GM23338 (cell line): Measurements from ENCODE around the gene KIF4A. TPM values are rescaled to one million over a fixed set of nuclear protein-coding genes. Genes with fewer than 3 reads are reported as not detected.

Experiments used
- ATAC-seq: fragments of 200-7000 bp; cut with Tn5 transposase; 3 replicates; pipeline ENCODE4 v1.9.1; 2020
- DNase-seq: peaks from one replicate; pipeline ENCODE4 v3.0.0-alpha.2; 2015; ENCODE audit warnings: low spot score
- H2AFZ ChIP-seq: fragments of 200-600 bp; sonication (generic); 2 replicates; pipeline ENCODE4 v1.8.0; 2016; ENCODE audit warnings: antibody characterized with exemption, mild to moderate bottlenecking, moderate library complexity
- H3F3A ChIP-seq: fragments of 200-600 bp; sonication (generic); replicated peaks from 2 replicates; pipeline ENCODE4 v1.8.0; 2017; ENCODE audit warnings: antibody characterized with exemption, mixed run types, low read depth
- H3K27ac ChIP-seq: fragments of 200-600 bp; sonication (generic); 2 replicates; pipeline ENCODE4 v1.6.1; 2016; ENCODE audit warnings: low read depth
- H3K27me3 ChIP-seq: fragments of 200-600 bp; sonication (generic); 2 replicates; pipeline ENCODE4 v1.8.0; 2016; ENCODE audit warnings: mild to moderate bottlenecking, mixed run types, moderate library complexity; ENCODE audit not compliant: insufficient read depth
- H3K36me3 ChIP-seq: fragments of 200-600 bp; sonication (generic); 2 replicates; pipeline ENCODE4 v1.8.0; 2016; ENCODE audit warnings: mild to moderate bottlenecking; ENCODE audit not compliant: insufficient read depth
- H3K4me1 ChIP-seq: fragments of 200-600 bp; sonication (generic); 2 replicates; pipeline ENCODE4 v1.8.0; 2016; ENCODE audit warnings: mild to moderate bottlenecking, moderate library complexity; ENCODE audit not compliant: insufficient read depth
- H3K4me2 ChIP-seq: fragments of 200-600 bp; sonication (generic); 2 replicates; pipeline ENCODE4 v1.7.1; 2017; ENCODE audit warnings: mixed run types
- H3K4me3 ChIP-seq: fragments of 200-600 bp; sonication (generic); 2 replicates; pipeline ENCODE4 v1.6.1; 2016; ENCODE audit warnings: mixed run types
- H3K79me2 ChIP-seq: fragments of 200-600 bp; sonication (generic); replicated peaks from 2 replicates; pipeline ENCODE4 v1.8.0; 2017; ENCODE audit warnings: mild to moderate bottlenecking; ENCODE audit not compliant: insufficient read depth
- H3K9me2 ChIP-seq: fragments of 200-600 bp; sonication (generic); 2 replicates; pipeline ENCODE4 v1.8.0; 2017; ENCODE audit not compliant: insufficient read depth
- H4K20me1 ChIP-seq: fragments of 200-600 bp; sonication (generic); replicated peaks from 2 replicates; pipeline ENCODE4 v1.8.0; 2017; ENCODE audit warnings: mild to moderate bottlenecking; ENCODE audit not compliant: insufficient read depth
- H3K27ac Mint-ChIP-seq: 2 replicates; pipeline ENCODE4 v1.8.0; 2020; ENCODE audit warnings: inconsistent platforms, mild to moderate bottlenecking, moderate library complexity, mixed read lengths
- H3K27me3 Mint-ChIP-seq: 3 replicates; pipeline ENCODE4 v1.8.0; 2022; ENCODE audit warnings: low read depth, mild to moderate bottlenecking, moderate library complexity, mixed read lengths, inconsistent platforms; ENCODE audit not compliant: insufficient read depth, poor library complexity
- H3K36me3 Mint-ChIP-seq: 3 replicates; pipeline ENCODE4 v1.8.0; 2021; ENCODE audit warnings: low read depth, mild to moderate bottlenecking, inconsistent platforms, moderate library complexity, mixed read lengths
- H3K4me1 Mint-ChIP-seq: 3 replicates; pipeline ENCODE4 v1.8.0; 2020; ENCODE audit warnings: mild to moderate bottlenecking, inconsistent platforms, mixed read lengths
- H3K4me3 Mint-ChIP-seq: 3 replicates; pipeline ENCODE4 v1.8.0; 2021; ENCODE audit warnings: moderate library complexity, mild to moderate bottlenecking, inconsistent platforms, mixed read lengths
- H3K9me3 Mint-ChIP-seq: 3 replicates; pipeline ENCODE4 v1.8.0; 2020; ENCODE audit warnings: moderate library complexity, mild to moderate bottlenecking, inconsistent platforms, mixed read lengths
- CREB1 ChIP-seq: fragments of 250-450 bp; sonication (Bioruptor Pico); IDR thresholded peaks from 2 replicates; pipeline ENCODE4 v1.5.0; 2020; ENCODE audit warnings: low read depth, mild to moderate bottlenecking, moderate library complexity
- CTCF ChIP-seq, 2 experiments: fragments of 200-600 bp in 1 of 2; sonication (generic) in 1 of 2; conservative IDR thresholded peaks; 2 replicates each; pipeline versions ENCODE4 v1.5.1 to v1.6.1; 2016 to 2017; ENCODE audit warnings: antibody characterized with exemption in 2 of 2, low read depth in 2 of 2, mild to moderate bottlenecking in 2 of 2, moderate library complexity in 1 of 2
- ETS1 ChIP-seq: IDR thresholded peaks from 2 replicates; pipeline ENCODE4 v1.6.1; 2016; ENCODE audit warnings: antibody characterized with exemption
- EZH2 ChIP-seq: fragments of 200-600 bp; sonication (generic); IDR thresholded peaks from one replicate; pipeline ENCODE4 v1.8.0; 2017; ENCODE audit warnings: antibody characterized with exemption, mild to moderate bottlenecking, low read depth; ENCODE audit not compliant: unreplicated experiment
- EZH2phosphoT487 ChIP-seq: fragments of 200-600 bp; sonication (generic); IDR thresholded peaks from one replicate; pipeline ENCODE4 v1.8.1; 2018; ENCODE audit warnings: antibody characterized with exemption; ENCODE audit not compliant: unreplicated experiment
- JUNB ChIP-seq: IDR thresholded peaks from one replicate; pipeline ENCODE4 v1.6.1; 2016; ENCODE audit warnings: antibody characterized with exemption; ENCODE audit not compliant: unreplicated experiment
- NANOG ChIP-seq: IDR thresholded peaks from 2 replicates; pipeline ENCODE4 v1.6.1; 2016; ENCODE audit warnings: antibody characterized with exemption, borderline replicate concordance
- POLR2AphosphoS5 ChIP-seq: IDR thresholded peaks from 2 replicates; pipeline ENCODE4 v1.6.1; 2016; ENCODE audit warnings: antibody characterized with exemption, low read depth
- REST ChIP-seq: IDR thresholded peaks from one replicate; pipeline ENCODE4 v1.6.1; 2018; ENCODE audit warnings: antibody characterized with exemption; ENCODE audit not compliant: unreplicated experiment
- STAT1 ChIP-seq: IDR thresholded peaks from one replicate; pipeline ENCODE4 v1.6.1; 2016; ENCODE audit warnings: antibody characterized with exemption; ENCODE audit not compliant: unreplicated experiment
- ZNF114 ChIP-seq: fragments of 250-450 bp; sonication (Bioruptor Pico); IDR thresholded peaks from 2 replicates; pipeline ENCODE4 v1.5.0; 2020; ENCODE audit warnings: mild to moderate bottlenecking, moderate library complexity
- ZNF331 ChIP-seq: fragments of 250-450 bp; sonication (Bioruptor Pico); IDR thresholded peaks from 2 replicates; pipeline ENCODE4 v1.5.0; 2020; ENCODE audit warnings: low read depth, mild to moderate bottlenecking, moderate library complexity
- ZNF462 ChIP-seq: fragments of 250-450 bp; sonication (Bioruptor Pico); IDR thresholded peaks from 2 replicates; pipeline ENCODE4 v1.5.0; 2020; ENCODE audit warnings: mild to moderate bottlenecking, moderate library complexity
- polyA plus RNA-seq: library from polyadenylated mRNA; unstranded; fragments of >200 nt; fragmentation: Nextera tagmentation; extraction: Ambion mirVana; gene quantifications from 2 replicates; pipeline ENCODE4 v1.2.1, GENCODE V29; 2016
- total RNA-seq: library from RNA; depleted of rRNA; stranded (reverse); fragments of >200 nt; shearing (Covaris generic); gene quantifications from 2 replicates; pipeline ENCODE4 v1.2.3, GENCODE V29; 2014

Gene KIF4A
- total and polyA plus RNA-seq, 2 experiments from 2014 or later, result 21.5 to 27.6 TPM

GRCh38 chrX:70461026-70461425 lies 171.1 kb downstream of the KIF4A start:
- Histone ChIP-seq H3K4me2 (no peak overlapping the region), H3F3A (no peaks in the 10 kb centered on the region), H3K4me3 (no peak overlapping the region), H3K79me2 (peaks cover 100% of the 10 kb centered on the region), H3K27ac (no peak overlapping the region), H2AFZ (no peak overlapping the region), H3K36me3 (peaks cover 7% of the 10 kb centered on the region; the same call in 1 of the 2 replicates), H3K27me3 (no peaks in the 10 kb centered on the region), H3K9me2 (no peaks in the 10 kb centered on the region), H3K4me1 (peaks cover 20% of the 10 kb centered on the region; the same call in 1 of the 2 replicates), H4K20me1 (peaks cover 27% of the 10 kb centered on the region)
- Mint-ChIP-seq H3K9me3 (no peaks in the 10 kb centered on the region), H3K27ac (no peak overlapping the region), H3K4me3 (no peak overlapping the region; the same call in 2 of the 3 replicates), H3K4me1 (peaks cover 23% of the 10 kb centered on the region), H3K27me3 (no peaks in the 10 kb centered on the region), H3K36me3 (peaks cover 41% of the 10 kb centered on the region)
- no peak for ATAC-seq
- TF ChIP-seq POLR2AphosphoS5 (no peak), CTCF (conservative IDR thresholded peaks at IDR 0.05; ENCODE audit: low read depth in 2 of 2) (no peak), REST (no peak), ZNF331 (CRISPR knock-in tag) (no peak), ZNF114 (no peak), ETS1 (no peak), CREB1 (CRISPR knock-in tag) (no peak), JUNB (no peak), NANOG (no peak), EZH2 (no peak), STAT1 (no peak), ZNF462 (no peak), EZH2phosphoT487 (no peak)
- no peak for DNase-seq
